Measurements from ENCODE around the gene NCAN. TPM values are rescaled to one million over a fixed set of nuclear protein-coding genes. Genes with fewer than 3 reads are reported as not detected.

The NCAN gene
- total and polyA plus RNA-seq, 9 of the 15 experiments (the other 6 are each of a cell fraction or from before 2014, with no cell fraction given), result 0.04 TPM; not detected in 8

- TF ChIP-seq FOXP4 (CRISPR knock-in tag; IDR thresholded peaks at IDR 0.05; ENCODE audit: borderline replicate concordance) (no peak), ZNF778 (CRISPR knock-in tag; IDR thresholded peaks at IDR 0.05) (no peak), CBX1 (IDR thresholded peaks at IDR 0.05; ENCODE audit: low read depth) (peak; percentile 56; the same call in 1 of the 2 replicates), RBBP5 (IDR thresholded peaks at IDR 0.05; ENCODE audit: borderline replicate concordance, insufficient read depth, low read length, poor library complexity, severe bottlenecking) (peak; percentile 98), USF2 (CRISPR knock-in tag; IDR thresholded peaks at IDR 0.05) (no peak), ZNF639 (CRISPR knock-in tag; conservative IDR thresholded peaks at IDR 0.05 in 1 of 2, IDR thresholded peaks at IDR 0.05 in 1 of 2) (peak in 1 of 2 experiments; percentile 94; a peak in 2 of 4 replicates), ZFX (CRISPR knock-in tag; IDR thresholded peaks at IDR 0.05) (peak; percentile 78), ATF1 (CRISPR knock-in tag; IDR thresholded peaks at IDR 0.05) (no peak), ATF1 (tag; IDR thresholded peaks at IDR 0.05) (peak; percentile 81), E2F4 (CRISPR knock-in tag; IDR thresholded peaks at IDR 0.05; ENCODE audit: low read depth) (0 out of 2 replicates have a peak, but pooled peaks have one; percentile 38), TCF3 (CRISPR knock-in tag; IDR thresholded peaks at IDR 0.05) (no peak; the same call in 1 of the 2 replicates), AFF4 (CRISPR knock-in tag; IDR thresholded peaks at IDR 0.05) (peak; percentile 56; the same call in 1 of the 2 replicates)
- TF ChIP-seq, protein P1, sequence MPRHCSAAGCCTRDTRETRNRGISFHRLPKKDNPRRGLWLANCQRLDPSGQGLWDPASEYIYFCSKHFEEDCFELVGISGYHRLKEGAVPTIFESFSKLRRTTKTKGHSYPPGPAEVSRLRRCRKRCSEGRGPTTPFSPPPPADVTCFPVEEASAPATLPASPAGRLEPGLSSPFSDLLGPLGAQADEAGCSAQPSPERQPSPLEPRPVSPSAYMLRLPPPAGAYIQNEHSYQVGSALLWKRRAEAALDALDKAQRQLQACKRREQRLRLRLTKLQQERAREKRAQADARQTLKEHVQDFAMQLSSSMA (CRISPR knock-in tag; IDR thresholded peaks at IDR 0.05), result no peak; the same call in 1 of the 2 replicates
These were observed 19.5 kb upstream of the NCAN start, which contains the start of the genes BORCS8 and RFXANK (continued) for GRCh38 chr19:19192078-19192882.

Measured in K562 (cell line).